HepG2 (cell line): ENCODE measurements around the gene VAMP5. TPM values are rescaled to one million over a fixed set of nuclear protein-coding genes. Genes with fewer than 3 reads are reported as not detected.
A peak's percentile ranks its signal among the peaks of the same experiment; 100 is the strongest.

ENCODE experiments used
- ETV5 ChIP-seq: IDR thresholded peaks from 2 replicates; pipeline ENCODE4 v1.6.1; 2018; ENCODE audit warnings: missing biosample characterization, missing genetic modification reagents, inconsistent platforms, borderline replicate concordance
- FOXC1 ChIP-seq: sonication (generic); formaldehyde crosslinking; IDR thresholded peaks from 2 replicates; pipeline ENCODE4 v1.8.0; 2022; ENCODE audit warnings: mild to moderate bottlenecking, missing genetic modification reagents, borderline replicate concordance
- FOXP4 ChIP-seq: sonication (generic); formaldehyde crosslinking; IDR thresholded peaks from 2 replicates; pipeline ENCODE4 v1.4.0; 2020; ENCODE audit warnings: missing genetic modification reagents
- HNF4G ChIP-seq, 2 experiments: sonication (generic) in 1 of 2; formaldehyde crosslinking in 1 of 2; IDR thresholded peaks; 2 replicates each; pipeline versions ENCODE4 v1.4.0 to v1.6.1; 2011 to 2020; ENCODE audit warnings: borderline replicate concordance in 2 of 2, low read depth in 2 of 2, mild to moderate bottlenecking in 2 of 2, low read length in 1 of 2, missing genetic modification reagents in 1 of 2, moderate library complexity in 1 of 2
- HNRNPUL1 ChIP-seq: fragments of 200-400 bp; formaldehyde crosslinking; IDR thresholded peaks from 2 replicates; pipeline ENCODE4 v1.6.1; 2017; ENCODE audit warnings: low read depth, mild to moderate bottlenecking, low read length, moderate library complexity
- IKZF4 ChIP-seq: sonication (generic); formaldehyde crosslinking; IDR thresholded peaks from 2 replicates; pipeline ENCODE4 v1.5.1; 2020; ENCODE audit warnings: borderline replicate concordance, mild to moderate bottlenecking, low read depth, missing genetic modification reagents; ENCODE audit errors: not compliant biosample characterization
- KDM5A ChIP-seq: fragments of 200-600 bp; sonication (generic); IDR thresholded peaks from 2 replicates; pipeline ENCODE4 v1.7.0; 2018; ENCODE audit warnings: antibody characterized with exemption, mild to moderate bottlenecking, low read length, borderline replicate concordance
- KLF13 ChIP-seq: sonication (generic); formaldehyde crosslinking; IDR thresholded peaks from 2 replicates; pipeline ENCODE4 v1.4.0; 2020; ENCODE audit warnings: mild to moderate bottlenecking, missing genetic modification reagents
- MXD4 ChIP-seq: IDR thresholded peaks from 2 replicates; pipeline ENCODE4 v1.6.1; 2016; ENCODE audit warnings: mild to moderate bottlenecking, missing biosample characterization, missing genetic modification reagents
- POLR2G ChIP-seq: fragments of 200-400 bp; formaldehyde crosslinking; IDR thresholded peaks from 2 replicates; pipeline ENCODE4 v1.6.1; 2018; ENCODE audit warnings: mild to moderate bottlenecking, low read depth, low read length, moderate library complexity
- RNF219 ChIP-seq: sonication (generic); formaldehyde crosslinking; IDR thresholded peaks from 2 replicates; pipeline ENCODE4 v1.5.0; 2020; ENCODE audit warnings: mild to moderate bottlenecking, missing genetic modification reagents
- SNAPC2 ChIP-seq: sonication (generic); formaldehyde crosslinking; IDR thresholded peaks from 2 replicates; pipeline ENCODE4 v1.8.1; 2022; ENCODE audit warnings: mild to moderate bottlenecking, missing genetic modification reagents
- ZFP91 ChIP-seq: sonication (generic); formaldehyde crosslinking; IDR thresholded peaks from 2 replicates; pipeline ENCODE4 v1.9.0; 2022; ENCODE audit warnings: missing genetic modification reagents, mild to moderate bottlenecking, borderline replicate concordance
- ZMAT3 ChIP-seq: sonication (generic); formaldehyde crosslinking; conservative IDR thresholded peaks from 2 replicates; pipeline ENCODE4 v1.7.0; 2021; ENCODE audit warnings: missing genetic modification reagents
- ZNF160 ChIP-seq: sonication (generic); formaldehyde crosslinking; IDR thresholded peaks from 2 replicates; pipeline ENCODE4 v1.8.0; 2022; ENCODE audit warnings: mild to moderate bottlenecking, inconsistent platforms, missing genetic modification reagents
- ZNF350 ChIP-seq: sonication (generic); formaldehyde crosslinking; IDR thresholded peaks from 2 replicates; pipeline ENCODE4 v1.4.0; 2020; ENCODE audit warnings: mild to moderate bottlenecking, low read depth, missing genetic modification reagents, borderline replicate concordance
- ZNF501 ChIP-seq: sonication (generic); formaldehyde crosslinking; IDR thresholded peaks from 2 replicates; pipeline ENCODE4 v1.5.1; 2020; ENCODE audit warnings: mild to moderate bottlenecking, moderate library complexity, missing genetic modification reagents
- polyA plus RNA-seq, 8 experiments: library from polyadenylated mRNA; depleted of rRNA in 3 of 8; stranded (reverse) in 7 of 8; unstranded in 1 of 8; fragments of >200 nt; fragmentation: Illumina TruSeq in 4 of 8; extraction: Trizol in 4 of 8; gene quantifications; 2 replicates each; pipeline versions ENCODE4 v1.2.1 to v1.2.3, GENCODE V29; 2011 to 2016; ENCODE audit warnings: low read depth in 4 of 8, missing spikeins in 1 of 8, mixed read lengths in 1 of 8; ENCODE audit not compliant: insufficient read depth in 1 of 8
- total RNA-seq, 5 experiments: library from RNA; depleted of rRNA; stranded (reverse); fragments of >200 nt; fragmentation: Illumina TruSeq; extraction: Trizol; gene quantifications; 2 replicates each; pipeline ENCODE4 v1.2.3, GENCODE V29; 2016; ENCODE audit warnings: low read depth in 1 of 5
- TF ChIP-seq, protein P1 (sequence below): sonication (generic); formaldehyde crosslinking; IDR thresholded peaks from 2 replicates; pipeline ENCODE4 v1.5.1; 2020; ENCODE audit warnings: mild to moderate bottlenecking, missing genetic modification reagents, moderate library complexity

The VAMP5 gene
- total and polyA plus RNA-seq, 2 of the 13 experiments (the other 11 are each of a cell fraction or from before 2014, with no cell fraction given) = 7.2 to 56.7 TPM

- TF ChIP-seq POLR2G (no peak), MXD4 (CRISPR knock-in tag) (0 out of 2 replicates have a peak, but pooled peaks have one; percentile 14), HNF4G (IDR thresholded peaks at IDR 0.05; ENCODE audit: borderline replicate concordance, low read depth, low read length) (no peak), HNF4G (CRISPR knock-in tag; IDR thresholded peaks at IDR 0.05; ENCODE audit: borderline replicate concordance, low read depth) (no peak), SNAPC2 (CRISPR knock-in tag) (no peak), IKZF4 (CRISPR knock-in tag) (no peak), FOXP4 (CRISPR knock-in tag) (0 out of 2 replicates have a peak, but pooled peaks have one; percentile 29), KLF13 (CRISPR knock-in tag) (no peak), ZNF160 (CRISPR knock-in tag) (no peak), FOXC1 (CRISPR knock-in tag) (peak; percentile 61; the same call in 1 of the 2 replicates), ZNF350 (CRISPR knock-in tag) (no peak), ZFP91 (CRISPR knock-in tag) (no peak), ETV5 (CRISPR knock-in tag) (no peak; the same call in 1 of the 2 replicates), ZNF501 (CRISPR knock-in tag) (peak; percentile 30; the same call in 1 of the 2 replicates), HNRNPUL1 (no peak), KDM5A (no peak), ZMAT3 (CRISPR knock-in tag) (no peak), RNF219 (0 out of 2 replicates have a peak, but pooled peaks have one; percentile 17)
- TF ChIP-seq, protein P1, sequence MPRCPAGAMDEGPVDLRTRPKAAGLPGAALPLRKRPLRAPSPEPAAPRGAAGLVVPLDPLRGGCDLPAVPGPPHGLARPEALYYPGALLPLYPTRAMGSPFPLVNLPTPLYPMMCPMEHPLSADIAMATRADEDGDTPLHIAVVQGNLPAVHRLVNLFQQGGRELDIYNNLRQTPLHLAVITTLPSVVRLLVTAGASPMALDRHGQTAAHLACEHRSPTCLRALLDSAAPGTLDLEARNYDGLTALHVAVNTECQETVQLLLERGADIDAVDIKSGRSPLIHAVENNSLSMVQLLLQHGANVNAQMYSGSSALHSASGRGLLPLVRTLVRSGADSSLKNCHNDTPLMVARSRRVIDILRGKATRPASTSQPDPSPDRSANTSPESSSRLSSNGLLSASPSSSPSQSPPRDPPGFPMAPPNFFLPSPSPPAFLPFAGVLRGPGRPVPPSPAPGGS = no peak
Observed at GRCh38 chr2:85578243-85579180, 5.7 kb upstream of the VAMP5 start (continued).
